GM18505 (cell line): ENCODE data around the gene C1orf35.

Experiments
- ATAC-seq: cut with Tn5 transposase; IDR thresholded peaks from one replicate; pipeline ENCODE4 v1.9.1; 2021; ENCODE audit not compliant: unreplicated experiment
- POLR2A ChIP-seq: IDR thresholded peaks from 4 replicates; pipeline ENCODE4 v1.6.1; 2011; ENCODE audit warnings: borderline replicate concordance; ENCODE audit not compliant: insufficient read depth, insufficient read length; ENCODE audit errors: extremely low read depth

C1orf35 gene

GRCh38 chr1:228100822-228101613 is 2.1 kb downstream of the C1orf35 start:
- ATAC-seq: no peak
- TF ChIP-seq POLR2A: no peak

DNA sequence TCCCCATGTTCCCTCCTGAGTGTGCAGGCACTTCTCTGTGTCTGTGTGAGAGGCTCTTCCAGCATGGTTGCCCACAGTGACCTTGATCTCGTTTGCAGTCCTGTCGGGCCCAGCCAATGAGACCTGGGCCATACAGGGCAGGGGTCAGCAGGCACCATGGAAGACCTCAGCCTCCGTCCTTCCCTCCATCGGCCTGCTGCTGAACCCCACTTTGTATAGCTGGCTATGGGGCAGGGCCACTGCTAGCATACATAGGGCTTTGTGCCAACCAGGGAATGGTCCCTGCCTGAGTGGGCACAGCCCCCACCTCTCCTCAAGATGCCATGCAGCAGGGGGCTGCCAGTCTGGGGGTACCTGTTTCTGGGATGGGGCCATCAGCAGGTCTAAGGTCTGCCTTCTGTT is 3.8 kb downstream of the C1orf35 start:
- ATAC-seq: no peak
- TF ChIP-seq POLR2A: no peak

DNA sequence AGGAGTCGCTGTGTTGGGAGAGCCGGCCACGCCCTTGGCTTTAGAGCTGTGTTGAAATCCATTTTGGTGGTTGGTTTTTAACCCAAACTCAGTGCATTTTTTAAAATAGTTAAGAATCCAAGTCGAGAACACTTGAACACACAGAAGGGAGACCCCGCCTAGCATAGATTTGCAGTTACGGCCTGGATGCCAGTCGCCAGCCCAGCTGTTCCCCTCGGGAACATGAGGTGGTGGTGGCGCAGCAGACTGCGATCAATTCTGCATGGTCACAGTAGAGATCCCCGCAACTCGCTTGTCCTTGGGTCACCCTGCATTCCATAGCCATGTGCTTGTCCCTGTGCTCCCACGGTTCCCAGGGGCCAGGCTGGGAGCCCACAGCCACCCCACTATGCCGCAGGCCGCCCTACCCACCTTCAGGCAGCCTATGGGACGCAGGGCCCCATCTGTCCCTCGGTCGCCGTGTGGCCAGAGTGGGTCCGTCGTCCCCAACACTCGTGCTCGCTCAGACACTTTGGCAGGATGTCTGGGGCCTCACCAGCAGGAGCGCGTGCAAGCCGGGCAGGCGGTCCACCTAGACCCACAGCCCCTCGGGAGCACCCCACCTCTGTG is 4.7 kb downstream of the C1orf35 start:
- ATAC-seq: no peak
- no peak for TF ChIP-seq POLR2A

GRCh38 chr1:228097333-228098081 is 5.6 kb downstream of the C1orf35 start:
- ATAC-seq: no peak
- TF ChIP-seq POLR2A: no peak

DNA sequence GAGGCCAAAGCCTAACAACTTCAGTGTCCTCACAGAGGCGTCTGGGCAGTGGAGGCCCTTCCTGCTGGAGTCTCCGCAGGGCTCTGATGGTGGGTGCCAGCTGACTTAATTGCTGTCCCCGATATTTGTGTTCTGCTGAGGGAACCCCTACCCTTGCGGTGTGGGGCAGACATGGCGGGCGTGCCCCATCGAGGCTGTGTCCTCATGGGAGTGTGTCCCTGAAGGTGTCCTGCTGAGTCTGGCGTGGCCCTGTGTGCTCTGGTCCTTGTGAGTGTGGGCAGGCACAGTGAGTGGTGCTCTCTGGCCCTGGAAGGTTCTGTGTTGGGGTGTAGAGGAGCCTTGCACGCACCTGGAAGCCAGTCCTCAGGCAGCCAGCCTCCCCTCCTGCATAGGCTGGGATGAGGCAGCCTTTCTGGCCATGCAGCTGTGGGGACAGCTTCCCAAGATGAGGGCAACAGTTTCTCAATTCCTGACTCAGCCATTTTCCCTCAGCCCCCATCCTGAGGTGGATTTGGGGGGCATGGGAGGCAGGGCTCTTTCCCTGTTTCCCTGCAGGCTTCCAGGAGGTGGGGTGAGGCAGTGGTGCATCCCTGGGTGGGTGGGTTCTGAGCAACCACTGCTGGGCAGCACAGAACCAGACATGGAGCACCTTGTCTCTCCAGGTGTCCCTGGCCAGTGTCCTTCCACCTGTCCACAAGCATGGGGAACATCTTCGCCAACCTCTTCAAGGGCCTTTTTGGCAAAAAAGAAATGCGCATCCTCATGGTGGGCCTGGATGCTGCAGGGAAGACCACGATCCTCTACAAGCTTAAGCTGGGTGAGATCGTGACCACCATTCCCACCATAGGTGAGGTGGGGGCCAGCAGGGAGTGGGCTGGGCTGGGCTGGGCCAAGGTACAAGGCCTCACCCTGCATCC is 6.5 kb downstream of the C1orf35 start:
- ATAC-seq: no peak
- no peak for TF ChIP-seq POLR2A

- ATAC-seq: no peak
- no peak for TF ChIP-seq POLR2A
These were observed 7.2 kb downstream of the C1orf35 start for GRCh38 chr1:228095938-228096337.

GRCh38 chr1:228095161-228095560 is 8.0 kb downstream of the C1orf35 start:
- no peak for TF ChIP-seq POLR2A
- no peak for ATAC-seq

DNA sequence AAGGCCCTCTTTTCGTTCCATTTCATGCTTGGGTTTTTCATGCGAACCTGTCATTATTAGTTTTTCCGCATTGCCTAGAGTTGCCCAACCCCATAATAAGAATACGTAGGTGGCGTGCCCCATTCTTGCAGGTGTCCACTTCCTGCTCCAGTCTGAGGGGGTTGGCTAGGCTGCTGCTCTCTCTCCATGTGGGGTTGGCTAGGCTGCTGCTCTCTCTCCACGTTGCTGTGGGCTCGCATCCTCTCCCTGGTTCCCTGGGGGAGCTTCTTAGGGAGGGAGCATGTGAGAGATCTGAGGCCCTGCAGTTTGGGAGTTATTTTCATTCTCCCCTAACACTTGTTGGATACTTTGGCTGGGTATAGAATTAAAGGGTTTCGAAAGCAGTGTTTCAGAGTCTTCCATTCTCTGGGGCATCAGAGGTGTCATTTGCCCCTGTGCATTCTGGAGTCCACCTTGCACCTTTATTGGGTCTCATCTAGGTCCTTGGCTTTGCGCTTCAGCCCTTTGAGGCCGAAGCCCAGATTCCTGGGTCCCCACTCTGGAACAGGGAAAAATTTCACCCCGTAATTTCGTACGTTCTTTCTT is 8.6 kb downstream of the C1orf35 start:
- no peak for ATAC-seq
- no peak for TF ChIP-seq POLR2A

- TF ChIP-seq POLR2A: no peak
These were observed 9.8 kb downstream of the C1orf35 start for GRCh38 chr1:228093050-228093906.

GRCh38 chr1:228092342-228093049 is 10.6 kb downstream of the C1orf35 start:
- no peak for ATAC-seq
- no peak for TF ChIP-seq POLR2A

More at GRCh38 chr1:228093050-228093906, 9.8 kb downstream of the C1orf35 start:
- no peak for ATAC-seq

- no peak for ATAC-seq
- TF ChIP-seq POLR2A: no peak
These were observed 12.0 kb downstream of the C1orf35 start for GRCh38 chr1:228091084-228091483.

- ATAC-seq: no peak
- TF ChIP-seq POLR2A: no peak
These were observed 12.5 kb downstream of the C1orf35 start for GRCh38 chr1:228090613-228091081.
